ENCODE results near the gene RHOA.
A peak's percentile ranks its signal among the peaks of the same experiment; 100 is the strongest.

Gene RHOA

GRCh38 chr3:49411968-49412631 lies at the start of gene RHOA, which contains the start of gene TCTA:
Gene RHOA, minus strand, starts transcription at chr3:49411976. Its CDS starts 36,387 bp downstream, at chr3:49375589.
Gene TCTA, plus strand, starts transcription at chr3:49412423. Its CDS starts 4 bp downstream, at chr3:49412427.
- DNase-seq = peak; percentile 96

GRCh38 chr3:49460956-49461355 lies 49.2 kb upstream of the RHOA start:
- DNase-seq = no peak

- DNase-seq = no peak
These were observed 48.6 kb upstream of the RHOA start for GRCh38 chr3:49460188-49460890.

GRCh38 chr3:49456466-49456865 lies 44.7 kb upstream of the RHOA start:
- DNase-seq = no peak

GRCh38 chr3:49454898-49455681 lies 43.3 kb upstream of the RHOA start:
- DNase-seq = no peak

- no peak for DNase-seq
These were observed 42.7 kb upstream of the RHOA start for GRCh38 chr3:49454458-49454857.

- no peak for DNase-seq
These were observed 41.8 kb upstream of the RHOA start for GRCh38 chr3:49453621-49454020.

GRCh38 chr3:49445391-49445790 lies 33.6 kb upstream of the RHOA start:
- DNase-seq = no peak

- no peak for DNase-seq
These were observed 23.0 kb upstream of the RHOA start for GRCh38 chr3:49434731-49435130.

GRCh38 chr3:49428752-49429080 lies 16.9 kb upstream of the RHOA start:
- no peak for DNase-seq

- DNase-seq = no peak
These were observed 15.8 kb upstream of the RHOA start for GRCh38 chr3:49427586-49427985.

- DNase-seq = no peak
These were observed 13.0 kb upstream of the RHOA start for GRCh38 chr3:49424816-49425215.

GRCh38 chr3:49422379-49423248 lies 10.8 kb upstream of the RHOA start, which contains the start of gene AMT:
Gene AMT, minus strand, starts transcription at chr3:49422473. Its CDS starts 23 bp downstream, at chr3:49422450.
- DNase-seq = no peak

- no peak for DNase-seq
These were observed 10.2 kb upstream of the RHOA start for GRCh38 chr3:49421890-49422378.

- DNase-seq = no peak
These were observed 5.8 kb upstream of the RHOA start for GRCh38 chr3:49417516-49418120.

GRCh38 chr3:49416867-49417266 lies 5.1 kb upstream of the RHOA start:
- DNase-seq = no peak

- DNase-seq = no peak
These were observed 4.3 kb upstream of the RHOA start for GRCh38 chr3:49415931-49416601.

GRCh38 chr3:49414753-49415152 lies 3.0 kb upstream of the RHOA start:
- no peak for DNase-seq

GRCh38 chr3:49413338-49413734 lies 1.6 kb upstream of the RHOA start:
- no peak for DNase-seq

- DNase-seq = no peak
These were observed 1.0 kb upstream of the RHOA start for GRCh38 chr3:49412632-49413337.

GRCh38 chr3:49411535-49411967 lies 225 bp downstream of the RHOA start:
- no peak for DNase-seq
